NK-92 (cell line): Measurements from ENCODE around the gene THRB.

Experiments used
- DNase-seq: peaks from one replicate; lab custom pipeline; 2025; ENCODE audit not compliant: unreplicated experiment; lab: John Stamatoyannopoulos, UW

The THRB gene

DNA sequence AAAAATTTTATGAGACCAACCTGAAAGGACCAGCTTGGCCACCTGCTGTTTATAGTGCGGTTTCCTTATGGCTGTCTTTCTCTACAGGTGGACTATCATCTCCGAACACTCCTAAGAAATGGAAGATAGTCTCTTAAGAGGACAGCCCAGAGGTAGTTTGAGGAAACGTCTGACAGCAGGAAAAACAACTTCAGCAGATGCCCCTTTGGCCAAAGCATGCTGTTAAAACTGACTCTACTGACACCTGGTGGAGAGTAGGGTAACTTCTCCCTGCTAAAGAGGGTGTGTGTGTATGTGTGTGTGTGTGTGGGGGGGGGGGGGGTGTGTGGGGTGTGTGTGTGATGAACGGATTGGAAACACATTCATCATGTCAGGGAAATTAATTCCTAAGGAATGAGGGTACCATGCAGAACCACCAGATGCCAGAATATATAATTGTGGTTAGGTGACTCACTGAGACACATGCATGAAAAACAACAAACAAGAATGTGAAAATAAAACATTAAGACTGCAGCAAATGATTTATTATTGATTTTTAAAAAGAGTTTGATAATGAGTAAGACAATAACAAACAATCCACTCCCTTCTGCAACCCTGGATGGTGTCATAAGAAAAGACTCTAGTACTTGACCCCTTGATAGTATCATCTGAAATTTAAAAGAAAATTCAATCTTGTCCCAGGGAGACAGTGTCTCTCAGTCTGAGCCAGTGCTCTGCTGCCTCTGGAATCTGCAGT is 256.5 kb downstream of the THRB start:
- DNase-seq, result no peak

DNA sequence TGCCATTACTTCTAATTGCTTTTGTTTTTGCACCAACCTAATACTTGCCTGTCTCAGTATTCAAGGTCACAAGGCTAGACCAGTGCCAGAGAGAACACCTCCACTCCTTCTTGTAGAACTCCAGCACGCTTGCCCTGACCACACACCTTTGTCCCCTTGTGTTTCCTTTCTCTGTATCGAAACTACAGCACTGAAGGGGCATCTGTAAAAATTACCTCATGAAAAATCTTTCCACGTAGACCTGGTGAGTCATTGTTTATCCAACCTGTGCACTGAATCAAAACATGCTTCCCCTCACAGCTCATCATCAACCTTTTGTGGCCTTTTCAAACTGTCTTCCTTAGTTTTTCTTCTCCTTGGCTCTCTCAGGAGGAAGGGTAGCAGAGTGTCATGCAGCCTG is 259.5 kb downstream of the THRB start:
- DNase-seq, result no peak

DNA sequence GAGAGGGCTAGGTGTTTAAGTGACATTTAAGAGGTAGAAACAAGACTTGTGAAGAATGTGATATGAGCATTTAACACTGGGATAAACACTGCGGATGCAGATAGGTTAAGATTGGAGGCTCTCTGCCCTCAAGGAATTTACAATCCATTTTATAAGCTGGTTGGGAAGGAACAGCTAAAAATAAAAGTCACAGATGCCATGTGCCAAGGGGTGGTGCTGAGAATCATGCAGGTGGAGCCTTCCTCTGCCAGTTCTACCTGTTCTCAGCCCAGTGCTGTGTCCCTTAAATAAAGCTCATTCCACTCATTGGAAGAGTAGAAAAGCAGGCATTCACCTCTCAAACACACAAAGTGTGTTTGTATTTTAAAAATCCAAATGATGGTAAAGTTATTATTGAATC is 261.9 kb downstream of the THRB start:
- DNase-seq, result no peak

DNA sequence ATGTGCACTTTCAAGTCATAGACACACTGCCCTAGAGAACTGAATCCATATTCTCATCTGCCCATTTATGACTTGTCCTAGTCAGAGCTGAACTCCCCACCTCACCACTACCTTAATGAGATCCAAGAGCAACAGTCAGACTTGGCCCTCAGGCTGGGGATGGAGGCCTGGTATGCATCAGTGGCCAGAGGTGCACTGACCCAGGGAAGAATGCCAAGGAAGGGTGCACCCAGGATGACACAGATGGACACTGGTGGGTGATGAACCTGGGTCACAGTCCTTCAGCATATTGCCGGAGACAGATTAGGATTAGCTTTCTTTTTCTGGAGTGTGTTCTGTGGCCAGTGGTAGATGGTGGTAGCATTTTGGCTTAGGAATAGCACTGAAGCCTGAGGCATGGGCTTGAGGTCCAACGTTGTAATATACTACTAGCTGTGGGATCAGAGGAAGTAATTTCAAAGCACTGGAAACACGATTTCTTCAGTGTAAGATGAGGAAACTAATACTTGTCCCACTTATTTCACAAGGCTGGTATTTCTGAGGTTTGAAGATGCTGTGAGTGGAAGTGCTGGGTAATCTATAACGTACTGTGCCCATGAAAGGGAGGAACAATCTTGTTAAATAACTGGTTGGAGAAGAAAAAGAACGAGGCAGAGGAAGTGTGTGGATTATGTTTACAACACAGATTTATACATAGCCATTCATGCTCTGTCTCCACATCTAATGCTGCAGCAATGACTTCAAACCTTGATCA is 265.0 kb downstream of the THRB start:
- no peak for DNase-seq

DNA sequence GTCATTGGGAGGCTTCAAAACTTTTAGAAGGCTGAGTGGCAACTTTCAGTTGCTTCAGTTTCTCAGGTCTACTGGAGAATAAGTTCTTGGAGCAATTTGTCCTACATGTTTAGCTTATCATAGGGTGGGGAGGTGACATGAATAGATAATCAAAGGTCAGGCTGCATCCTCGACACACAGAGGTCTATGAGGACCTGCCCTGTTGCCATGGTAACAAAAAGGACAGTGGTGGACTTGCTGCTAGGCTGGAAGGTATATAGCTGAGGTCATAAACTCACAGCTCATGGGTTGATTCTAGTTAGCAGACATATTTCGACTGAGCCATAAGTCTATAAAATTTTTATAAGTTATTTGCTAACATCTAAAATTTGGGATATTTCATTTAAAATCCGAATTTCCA is 267.0 kb downstream of the THRB start:
- DNase-seq, result no peak

DNA sequence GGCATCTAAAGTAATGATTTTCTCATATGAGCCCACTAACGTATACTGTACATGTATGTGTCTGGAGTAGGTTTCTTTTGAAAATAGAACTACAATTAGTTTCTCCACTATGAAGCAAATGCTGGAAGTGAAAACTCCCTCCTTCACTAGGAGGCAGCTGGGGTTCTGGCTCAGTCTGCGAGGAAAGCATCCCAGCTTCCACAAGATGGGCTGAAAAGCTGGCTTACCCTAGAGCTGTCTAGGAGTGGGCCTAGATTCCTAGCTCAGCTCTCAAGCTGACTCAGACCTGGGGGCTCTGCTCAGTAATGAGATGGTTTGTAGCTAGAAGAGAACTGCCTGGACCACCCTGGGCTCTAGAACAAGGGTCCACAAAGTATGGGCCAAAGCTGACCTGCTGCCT is 268.3 kb downstream of the THRB start:
- DNase-seq, result no peak

DNA sequence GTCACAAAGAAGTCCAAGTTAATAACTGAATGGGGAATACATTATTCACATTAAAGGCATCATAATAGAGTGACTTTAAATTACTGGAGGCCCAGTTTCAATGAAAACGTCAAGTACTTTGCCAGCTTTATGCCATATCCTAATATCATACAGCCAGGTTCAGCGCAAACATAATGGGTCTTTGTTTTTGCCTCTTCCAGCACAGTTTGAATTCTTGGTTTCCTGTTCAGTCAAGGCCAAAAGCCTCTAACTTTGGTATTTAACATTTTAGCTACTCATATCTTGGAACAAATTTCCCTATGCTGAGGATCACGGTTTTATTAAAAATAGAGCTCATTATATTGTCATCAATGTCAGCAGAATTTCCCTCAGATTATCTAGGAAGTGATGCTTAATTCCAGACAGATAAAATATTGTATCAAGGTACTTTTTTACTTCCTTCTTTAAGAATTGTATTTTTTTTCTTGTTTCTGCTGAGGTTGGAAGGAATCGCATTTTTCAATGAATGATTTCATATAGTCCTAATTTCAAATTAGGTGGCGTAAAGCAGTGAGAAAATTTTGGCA is 269.2 kb downstream of the THRB start:
- no peak for DNase-seq

DNA sequence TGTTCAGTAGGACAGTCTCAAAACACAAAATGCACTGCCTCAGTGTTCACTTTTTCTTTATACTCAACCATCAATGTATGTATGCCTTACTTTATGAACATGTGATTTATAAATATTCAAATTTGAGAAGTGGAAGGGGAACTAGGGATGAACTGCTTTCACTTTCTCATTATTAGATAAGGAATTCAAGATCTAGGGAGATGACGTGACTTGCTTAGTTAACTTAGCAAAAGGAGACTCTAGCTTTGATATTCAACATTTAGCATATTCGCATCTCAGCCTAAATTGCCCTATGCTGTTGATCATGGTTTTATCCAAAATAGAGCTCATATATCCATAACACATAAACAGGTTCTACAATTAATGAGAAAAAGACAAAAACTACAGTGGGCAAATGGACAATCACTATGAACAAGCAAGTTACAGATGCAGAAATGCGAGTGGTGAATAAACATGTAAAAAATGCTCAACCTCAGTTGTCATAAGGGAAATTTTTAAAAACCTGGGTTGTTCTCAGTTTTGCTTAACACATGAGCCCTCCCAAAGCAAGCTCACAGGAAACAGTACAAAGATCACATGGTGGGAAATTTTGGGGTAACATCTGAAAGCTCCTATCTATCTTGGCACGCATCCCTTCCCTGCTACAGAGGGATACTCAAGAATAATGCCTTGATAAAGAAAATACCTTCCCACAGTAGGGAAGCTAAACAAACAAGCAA is 269.8 kb downstream of the THRB start:
- DNase-seq, result no peak

DNA sequence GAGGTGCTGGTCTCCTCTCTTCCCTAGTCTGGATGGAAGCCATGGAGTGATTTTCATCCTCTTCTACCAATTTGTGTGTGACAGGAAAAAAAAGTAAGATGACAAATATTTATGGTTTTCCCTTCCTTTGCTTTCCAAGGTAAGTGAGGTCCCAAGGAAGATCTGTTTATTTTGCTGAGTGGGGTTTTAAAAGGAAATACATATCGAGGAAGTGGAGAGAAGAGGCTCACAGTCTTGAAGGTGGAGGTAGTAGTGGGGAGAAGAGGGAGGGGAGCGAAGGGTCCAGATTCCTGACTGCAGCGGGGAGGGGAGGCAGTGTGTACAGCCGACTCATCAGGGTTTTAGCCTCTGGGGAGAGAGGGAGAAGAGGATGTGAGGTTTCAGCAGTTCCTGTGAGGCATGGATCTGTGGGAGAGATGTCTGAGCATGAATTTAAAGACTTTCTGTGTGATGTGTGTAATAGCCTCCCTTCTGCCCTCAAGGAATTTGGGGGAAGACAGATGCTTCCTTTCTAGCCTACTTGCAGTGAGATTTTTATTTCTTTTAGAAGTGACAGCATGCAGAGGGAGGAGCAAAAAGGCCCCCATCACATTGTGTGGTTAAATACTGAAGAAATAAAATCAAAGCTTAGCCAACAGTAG is 272.4 kb downstream of the THRB start:
- no peak for DNase-seq

DNA sequence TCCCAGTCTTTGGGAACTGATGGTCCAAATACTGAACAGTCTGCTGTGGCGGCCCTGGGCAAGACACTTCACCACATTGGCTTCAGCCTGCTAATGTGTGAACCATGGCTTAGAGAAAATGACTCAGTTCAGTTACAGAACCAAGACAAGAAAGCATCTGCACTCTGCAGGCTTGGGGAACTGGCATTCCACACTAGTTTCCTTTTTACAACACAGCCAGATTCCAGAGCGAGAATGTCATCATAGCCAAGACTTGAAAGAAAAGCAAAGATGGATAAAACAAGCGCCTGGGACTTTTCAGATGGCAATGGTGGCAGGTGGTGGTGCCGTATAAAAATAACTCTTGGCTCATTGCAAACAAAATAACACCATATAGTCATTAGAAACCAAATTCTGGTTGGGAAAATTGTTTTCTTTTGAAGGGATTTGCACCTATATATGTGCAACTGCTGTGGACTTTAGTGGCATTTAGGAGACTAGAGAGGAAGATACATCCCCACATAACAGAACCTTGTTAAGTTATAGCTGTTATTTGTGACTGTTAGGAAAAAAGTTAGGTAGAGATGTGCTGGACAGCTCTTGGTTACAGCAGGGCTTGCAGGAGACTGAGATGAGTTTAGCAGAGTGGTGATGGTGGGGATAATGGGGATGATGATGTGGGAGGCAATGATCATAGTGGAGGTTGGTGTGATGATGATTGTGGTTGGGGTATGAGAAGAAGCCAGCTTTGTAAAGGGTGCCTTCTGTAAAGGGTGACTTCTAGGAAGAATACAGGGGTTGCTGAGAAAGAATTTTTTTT is 273.6 kb downstream of the THRB start:
- no peak for DNase-seq

DNA sequence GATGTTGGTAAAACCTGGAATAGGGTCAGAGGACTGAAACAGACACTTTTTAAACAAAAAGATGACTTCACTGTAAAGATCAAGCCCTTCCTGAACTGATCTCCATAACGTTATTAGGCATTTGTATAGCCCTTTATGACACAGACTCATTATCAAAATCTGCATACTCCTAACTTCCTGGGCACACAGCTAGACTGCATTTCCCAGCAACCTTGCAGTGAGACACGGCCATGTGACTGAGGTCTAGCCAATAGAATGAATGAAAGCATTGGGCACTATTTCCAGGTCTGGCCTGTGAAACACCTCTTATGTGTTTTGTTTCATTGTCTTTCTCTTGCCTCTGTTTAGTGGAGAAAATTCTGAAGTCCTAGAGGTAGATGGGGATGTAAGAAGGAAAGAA is 279.1 kb downstream of the THRB start:
- DNase-seq, result no peak

DNA sequence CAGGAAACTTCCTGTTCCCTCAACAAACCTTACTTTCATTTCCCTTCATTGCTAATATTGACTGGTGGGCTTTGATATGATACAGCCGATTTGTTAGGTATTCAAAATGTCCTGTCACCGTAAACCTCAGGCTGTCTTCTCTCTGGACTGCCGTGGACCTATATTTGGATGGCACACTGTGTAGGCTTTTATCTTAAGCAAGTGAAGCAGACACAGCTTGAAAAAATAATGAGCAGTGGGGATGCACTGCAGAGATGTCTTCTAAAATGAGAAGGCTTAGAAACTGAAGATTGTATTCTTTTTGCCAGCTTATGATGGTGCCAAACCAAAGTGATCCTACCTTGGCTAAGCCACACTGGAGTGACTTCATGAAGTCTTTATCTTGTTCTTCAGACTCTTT is 283.3 kb downstream of the THRB start:
- DNase-seq, result no peak

DNA sequence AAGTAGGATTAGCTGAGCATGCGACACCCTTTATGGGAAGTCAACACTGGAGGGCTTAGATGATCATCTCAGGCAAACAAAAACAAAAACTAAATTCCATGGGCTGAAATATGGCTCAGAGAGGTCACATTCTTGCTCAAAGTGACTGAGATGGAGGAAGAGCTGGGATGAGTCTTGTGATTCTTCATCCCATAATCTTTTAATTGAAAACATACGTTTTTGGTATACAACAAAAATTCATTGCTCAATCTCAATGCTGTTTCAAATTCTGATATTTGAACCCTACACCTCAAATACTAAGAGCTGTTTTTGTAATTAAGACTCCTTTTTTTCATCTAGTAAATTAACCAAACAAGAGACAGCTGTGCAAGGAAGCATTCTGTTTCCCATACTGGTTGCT is 292.6 kb downstream of the THRB start:
- DNase-seq, result no peak

DNA sequence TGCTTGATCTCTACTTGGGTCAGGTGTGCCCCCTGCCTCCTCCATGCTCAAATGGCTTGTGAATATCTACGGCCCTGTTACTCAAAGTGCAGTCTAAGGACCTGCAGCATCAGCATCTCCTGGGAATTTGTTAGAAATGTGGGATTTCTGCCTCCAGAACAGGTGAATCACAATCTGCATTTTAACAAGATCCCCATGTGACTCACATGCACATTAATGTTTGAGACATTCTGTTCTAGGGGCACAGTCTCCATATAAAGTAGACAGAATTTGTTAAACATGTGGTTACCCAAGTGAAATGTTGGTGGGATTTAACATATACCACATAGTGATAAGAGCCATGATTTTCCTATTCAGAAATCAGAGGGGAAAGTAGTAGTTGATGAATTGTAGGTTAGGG is 293.3 kb downstream of the THRB start:
- no peak for DNase-seq

DNA sequence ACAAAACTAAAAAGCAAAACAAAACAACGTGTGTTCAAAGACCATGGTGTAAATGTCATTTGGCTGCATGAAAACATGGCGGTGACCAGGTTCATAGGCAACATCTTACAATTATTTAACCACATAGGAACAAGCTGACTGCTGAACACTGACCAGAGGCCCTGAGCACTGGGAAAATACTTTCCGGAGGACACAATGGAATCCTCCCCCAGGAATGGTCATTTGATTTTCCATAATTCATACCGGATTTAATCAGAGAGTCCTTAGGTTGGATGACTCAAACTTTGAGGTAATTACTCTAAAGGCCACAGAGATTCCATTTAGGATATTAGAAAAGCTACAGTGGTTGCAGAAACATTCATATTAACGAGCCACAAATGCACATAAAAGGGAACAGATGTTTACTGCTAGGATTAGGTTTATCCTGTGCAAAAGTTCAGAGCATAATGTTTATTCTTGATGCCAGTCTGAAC is 294.8 kb downstream of the THRB start:
- DNase-seq, result no peak

DNA sequence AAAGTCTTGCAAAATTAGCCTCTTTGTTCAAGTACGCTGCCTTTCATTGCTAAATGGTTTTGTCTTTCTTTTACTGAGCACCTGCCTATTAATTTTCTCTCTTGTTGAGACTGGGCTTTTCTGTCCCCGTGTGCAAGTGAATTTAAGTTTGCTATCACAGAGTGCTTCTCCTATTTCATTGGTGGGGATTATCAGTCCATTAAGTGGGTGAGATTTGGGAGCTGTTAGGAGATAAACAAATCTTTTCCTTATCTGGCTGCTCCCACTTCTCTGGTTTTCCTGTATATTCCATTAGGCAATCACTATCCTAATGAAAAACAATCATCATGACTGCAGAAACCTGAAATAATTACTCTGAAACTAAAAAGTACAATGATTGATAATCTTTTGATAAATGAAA is 295.4 kb downstream of the THRB start:
- no peak for DNase-seq

DNA sequence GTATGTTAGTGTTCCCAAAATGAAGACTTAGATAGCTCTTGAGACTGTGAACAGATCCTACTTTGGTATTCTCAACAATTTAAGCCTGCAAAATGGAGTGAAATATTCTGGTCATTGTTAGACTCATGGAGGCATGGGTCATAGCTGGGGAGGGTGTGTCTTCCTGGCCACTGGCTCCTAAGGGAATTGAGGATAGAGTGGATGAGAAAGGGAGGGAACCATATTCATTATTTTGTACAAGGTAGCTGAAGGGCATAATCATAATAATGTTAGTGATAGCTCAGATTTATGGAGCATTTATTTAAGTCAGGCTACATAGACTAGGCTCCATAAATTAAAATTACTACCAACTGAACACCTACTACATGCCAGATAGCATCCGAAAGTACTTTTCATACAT is 295.9 kb downstream of the THRB start:
- DNase-seq, result no peak

DNA sequence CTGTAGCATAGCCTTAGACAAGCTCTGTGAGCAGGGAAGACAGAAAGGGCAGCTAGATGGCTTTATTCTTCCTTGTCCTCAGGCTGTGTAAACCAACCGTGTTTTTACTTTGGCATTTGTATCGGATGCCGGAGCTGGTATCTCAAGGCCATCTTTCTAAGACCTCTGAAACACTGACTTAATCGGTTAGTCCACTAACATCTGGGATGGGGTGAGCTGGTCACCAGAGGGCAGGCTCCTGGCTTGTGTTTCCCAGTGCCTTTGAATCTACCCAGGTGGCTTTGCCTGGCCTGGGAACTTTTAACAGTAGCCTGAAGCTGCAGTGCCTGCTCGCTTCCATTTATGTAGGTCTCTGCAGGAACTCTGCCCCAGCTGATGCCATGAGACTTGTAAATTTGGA is 296.8 kb downstream of the THRB start:
- DNase-seq, result no peak

DNA sequence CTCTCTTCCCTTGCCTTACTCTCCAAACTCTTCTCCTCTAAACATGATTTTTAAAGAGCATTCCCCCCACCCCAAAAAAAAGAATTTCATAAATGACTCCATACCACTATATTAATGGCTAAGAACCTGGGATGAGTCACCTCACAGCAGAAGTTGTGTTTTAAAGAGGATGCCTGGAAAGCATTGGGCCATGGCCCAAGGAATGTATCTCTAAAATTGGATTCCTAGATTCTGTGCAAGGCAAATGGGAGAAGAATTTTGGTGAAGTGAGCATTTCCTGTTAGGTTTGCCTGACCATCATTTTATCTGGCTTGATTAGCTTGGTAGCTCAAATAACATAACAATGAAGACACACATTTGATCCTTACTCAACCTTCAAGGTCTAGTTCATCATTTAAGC is 298.1 kb downstream of the THRB start:
- DNase-seq, result no peak

DNA sequence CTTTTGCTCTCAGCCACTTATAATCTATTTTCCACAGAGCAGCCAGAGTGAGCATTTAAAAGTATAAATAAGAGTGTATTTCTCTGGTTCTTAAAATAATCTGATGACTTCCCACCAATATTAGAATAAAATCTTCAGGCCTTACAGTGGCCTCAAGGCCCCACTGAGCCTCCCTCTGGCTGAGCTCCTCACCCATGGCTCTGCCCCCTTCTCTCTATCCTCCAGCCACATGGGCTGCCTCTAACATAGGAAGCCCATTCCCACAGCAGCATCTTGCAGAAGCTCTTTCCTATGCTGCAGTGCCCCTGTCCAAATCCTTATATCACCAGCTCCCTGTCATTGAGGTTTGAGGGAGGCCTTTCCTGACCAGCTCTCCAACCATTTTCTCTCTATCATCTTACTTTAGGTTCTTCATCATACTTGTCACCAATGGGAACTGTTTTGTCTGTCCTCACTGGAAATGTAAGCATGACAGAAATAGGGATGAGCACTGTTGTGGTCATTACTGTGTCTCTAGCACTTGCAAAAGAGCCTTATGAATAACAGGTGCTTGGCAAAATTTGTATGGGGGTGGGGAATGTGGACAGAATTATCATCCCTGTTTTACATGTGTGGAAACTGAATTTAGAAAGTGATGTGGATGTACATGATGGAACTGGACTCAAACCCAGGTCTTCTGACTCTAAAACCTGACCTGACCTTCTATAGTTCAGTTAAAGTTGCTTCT is 299.0 kb downstream of the THRB start:
- no peak for DNase-seq
